H9 (cell line): ENCODE results near the gene USP3. TPM values are rescaled to one million over a fixed set of nuclear protein-coding genes. Genes with fewer than 3 reads are reported as not detected.

Experiments used
- DNase-seq: peaks from one replicate; pipeline ENCODE4 v3.0.0-alpha.2; 2017
- H2AFZ ChIP-seq: one replicate; pipeline ENCODE4 v1.6.1; 2013; ENCODE audit warnings: mild to moderate bottlenecking, low read length, control low read depth, moderate library complexity
- H2AK5ac ChIP-seq: 2 replicates; pipeline ENCODE4 v1.6.1; 2013; ENCODE audit warnings: low read length, control low read depth, mixed read lengths; ENCODE audit not compliant: insufficient read length
- H2BK120ac ChIP-seq: one replicate; pipeline ENCODE4 v1.6.1; 2013; ENCODE audit warnings: low read depth, mild to moderate bottlenecking, low read length, control low read depth, inconsistent platforms; ENCODE audit not compliant: poor library complexity, severe bottlenecking
- H2BK12ac ChIP-seq: 2 replicates; pipeline ENCODE4 v1.6.1; 2013; ENCODE audit warnings: low read length, control low read depth, mixed read lengths, low read depth; ENCODE audit not compliant: insufficient read length
- H2BK15ac ChIP-seq: 2 replicates; pipeline ENCODE4 v1.6.1; 2013; ENCODE audit warnings: low read depth, low read length, control low read depth
- H2BK20ac ChIP-seq: one replicate; pipeline ENCODE4 v1.6.1; 2013; ENCODE audit warnings: low read depth, mild to moderate bottlenecking, low read length, control low read depth, inconsistent platforms; ENCODE audit not compliant: poor library complexity, severe bottlenecking
- H2BK5ac ChIP-seq: 2 replicates; pipeline ENCODE4 v1.6.1; 2013; ENCODE audit warnings: low read length, control low read depth, mixed read lengths; ENCODE audit not compliant: insufficient read length
- H3K14ac ChIP-seq: 2 replicates; pipeline ENCODE4 v1.6.1; 2013; ENCODE audit warnings: low read length, control low read depth; ENCODE audit not compliant: insufficient read depth
- H3K18ac ChIP-seq: 2 replicates; pipeline ENCODE4 v1.6.1; 2013; ENCODE audit warnings: low read depth, mild to moderate bottlenecking, mixed read lengths, low read length, control low read depth; ENCODE audit not compliant: insufficient read length
- H3K23ac ChIP-seq: 2 replicates; pipeline ENCODE4 v1.6.1; 2013; ENCODE audit warnings: low read length, control low read depth, mixed read lengths, low read depth; ENCODE audit not compliant: insufficient read length
- H3K23me2 ChIP-seq: 2 replicates; pipeline ENCODE4 v1.6.1; 2013; ENCODE audit warnings: low read depth, mild to moderate bottlenecking, mixed read lengths, low read length, control low read depth; ENCODE audit not compliant: insufficient read length, poor library complexity, severe bottlenecking
- H3K27ac ChIP-seq: 2 replicates; pipeline ENCODE4 v1.5.1; 2013; ENCODE audit warnings: low read length, control low read depth, mixed read lengths, low read depth; ENCODE audit not compliant: insufficient read length
- H3K27me3 ChIP-seq: 2 replicates; pipeline ENCODE4 v1.6.1; 2013; ENCODE audit warnings: low read length, control low read depth, inconsistent platforms; ENCODE audit not compliant: insufficient read depth
- H3K4ac ChIP-seq: 2 replicates; pipeline ENCODE4 v1.6.1; 2013; ENCODE audit warnings: low read depth, mild to moderate bottlenecking, control low read depth, inconsistent platforms, low read length, moderate library complexity
- H3K4me1 ChIP-seq: 2 replicates; pipeline ENCODE4 v1.6.1; 2013; ENCODE audit warnings: low read length, control low read depth, inconsistent platforms; ENCODE audit not compliant: insufficient read depth
- H3K4me2 ChIP-seq: 2 replicates; pipeline ENCODE4 v1.6.1; 2013; ENCODE audit warnings: low read length, control low read depth, mixed read lengths; ENCODE audit not compliant: insufficient read length, insufficient read depth
- H3K56ac ChIP-seq: 2 replicates; pipeline ENCODE4 v1.6.1; 2013; ENCODE audit warnings: low read depth, mild to moderate bottlenecking, mixed read lengths, low read length, control low read depth; ENCODE audit not compliant: insufficient read length
- H3K79me1 ChIP-seq: 2 replicates; pipeline ENCODE4 v1.6.1; 2013; ENCODE audit warnings: low read depth, mild to moderate bottlenecking, moderate library complexity, low read length, control low read depth, inconsistent platforms; ENCODE audit not compliant: insufficient read depth, poor library complexity, severe bottlenecking
- H3K79me2 ChIP-seq: 2 replicates; pipeline ENCODE4 v1.6.1; 2013; ENCODE audit warnings: low read length, control low read depth, inconsistent platforms; ENCODE audit not compliant: insufficient read depth
- H3K9ac ChIP-seq: 2 replicates; pipeline ENCODE4 v1.6.1; 2013; ENCODE audit warnings: low read length, control low read depth, mixed read lengths; ENCODE audit not compliant: insufficient read length; ENCODE audit errors: extremely low read depth
- H3K9me3 ChIP-seq: one replicate; pipeline ENCODE4 v1.6.1; 2013; ENCODE audit warnings: low read depth, low read length, inconsistent platforms; ENCODE audit not compliant: control insufficient read depth
- H3T11ph ChIP-seq: one replicate; pipeline ENCODE4 v1.6.1; 2013; ENCODE audit warnings: mild to moderate bottlenecking, low read length, control low read depth, inconsistent platforms
- H4K20me1 ChIP-seq: one replicate; pipeline ENCODE4 v1.6.1; 2013; ENCODE audit not compliant: control insufficient read depth, insufficient read length, insufficient read depth
- H4K5ac ChIP-seq: 2 replicates; pipeline ENCODE4 v1.6.1; 2013; ENCODE audit warnings: low read depth, mild to moderate bottlenecking, mixed read lengths, low read length, control low read depth; ENCODE audit not compliant: insufficient read length
- H4K8ac ChIP-seq: replicated peaks from 2 replicates; pipeline ENCODE4 v1.6.1; 2013; ENCODE audit warnings: low read length, control low read depth, mixed read lengths, low read depth; ENCODE audit not compliant: insufficient read length
- H4K91ac ChIP-seq: 2 replicates; pipeline ENCODE4 v1.6.1; 2013; ENCODE audit warnings: low read depth, mild to moderate bottlenecking, moderate library complexity, mixed read lengths, low read length, control low read depth; ENCODE audit not compliant: insufficient read length
- H3K27ac Mint-ChIP-seq, 3 experiments: 2 replicates in 2 of 3; 3 replicates in 1 of 3; pipeline ENCODE4 v1.8.0; 2020 to 2021; ENCODE audit warnings: mixed read lengths in 3 of 3, mild to moderate bottlenecking in 1 of 3, moderate library complexity in 1 of 3
- H3K27me3 Mint-ChIP-seq: 2 replicates; pipeline ENCODE4 v1.8.0; 2021; ENCODE audit warnings: low read depth, mild to moderate bottlenecking, moderate library complexity, mixed read lengths
- H3K36me3 Mint-ChIP-seq, 3 experiments: 2 replicates in 2 of 3; 3 replicates in 1 of 3; pipeline ENCODE4 v1.8.0; 2020 to 2021; ENCODE audit warnings: low read depth in 3 of 3, mixed read lengths in 3 of 3; ENCODE audit not compliant: insufficient read depth in 1 of 3
- H3K4me1 Mint-ChIP-seq, 2 experiments: 2 replicates each; pipeline ENCODE4 v1.8.0; 2020; ENCODE audit warnings: mixed read lengths in 2 of 2
- H3K4me3 Mint-ChIP-seq, 2 experiments: 2 replicates in 1 of 2; 3 replicates in 1 of 2; pipeline ENCODE4 v1.8.0; 2020 to 2021; ENCODE audit warnings: mild to moderate bottlenecking in 2 of 2, mixed read lengths in 2 of 2, moderate library complexity in 1 of 2
- H3K9me3 Mint-ChIP-seq, 2 experiments: 2 replicates in 1 of 2; 3 replicates in 1 of 2; pipeline ENCODE4 v1.8.0; 2020; ENCODE audit warnings: mild to moderate bottlenecking in 2 of 2, mixed read lengths in 2 of 2, moderate library complexity in 1 of 2
- CTCF ChIP-seq: fragments of 200-600 bp; sonication (generic); conservative IDR thresholded peaks from 3 replicates; pipeline ENCODE4 v1.8.0; 2021; ENCODE audit warnings: antibody characterized with exemption, mild to moderate bottlenecking
- WGBS: extraction: QIAGEN DNeasy Blood & Tissue Kit; methylation state at CpG from one replicate; pipeline ENCODE4 v1.1.7; 2013; ENCODE audit warnings: missing lambda C conversion rate, low lambda C conversion rate, mixed read lengths; ENCODE audit not compliant: insufficient read length; ENCODE audit errors: extremely low coverage; 5-methylcytosine and 5-hydroxymethylcytosine counted together
- total RNA-seq: library from RNA; stranded (reverse); gene quantifications from 2 replicates; pipeline ENCODE4 v1.2.1, GENCODE V29; 2021

USP3 gene
- total RNA-seq, 1 experiment from 2014 or later = 14.2 TPM

GRCh38 chr15:63601026-63601703 lies 96.8 kb downstream of the USP3 start:
- Histone ChIP-seq H2BK120ac (no peak overlapping the region), H3K27ac (no peak overlapping the region), H3K23me2 (peaks cover 11% of the 10 kb centered on the region), H3K56ac (no peak overlapping the region), H3K23ac (no peak overlapping the region), H3K14ac (peak overlapping the region; percentile 27; the same call in 1 of the 2 replicates), H4K8ac (no peak overlapping the region), H3T11ph (no peak overlapping the region), H3K4ac (no peak overlapping the region), H2BK5ac (no peak overlapping the region), H3K9me3 (no peaks in the 10 kb centered on the region), H3K9ac (peak overlapping the region; percentile 23), H2AK5ac (no peak overlapping the region), H4K20me1 (no peaks in the 10 kb centered on the region), H4K91ac (no peak overlapping the region), H4K5ac (no peak overlapping the region), H3K27me3 (peaks cover 3% of the 10 kb centered on the region; the same call in 1 of the 2 replicates), H3K18ac (peak overlapping the region; percentile 9), H3K4me2 (peak overlapping the region; percentile 81), H2BK12ac (no peak overlapping the region), H3K79me2 (no peaks in the 10 kb centered on the region), H2AFZ (no peak overlapping the region), H3K79me1 (no peaks in the 10 kb centered on the region), H2BK20ac (no peak overlapping the region), H3K4me1 (no peaks in the 10 kb centered on the region), H2BK15ac (no peak overlapping the region)
- Mint-ChIP-seq H3K27ac (peak overlapping the region in 2 of 3 experiments; percentile 62 to 64; a peak in 2 of 7 replicates), H3K27me3 (peaks cover 36% of the 10 kb centered on the region), H3K9me3 (no peaks in the 10 kb centered on the region), H3K4me1 (peaks cover 13 to 32% of the 10 kb centered on the region in 2 experiments), H3K4me3 (peak overlapping the region; percentile 79 to 89), H3K36me3 (no peaks in the 10 kb centered on the region; a peak in 1 of 7 replicates)
- DNase-seq = no peak
- WGBS = no CpG with 5 or more reads among the region's 63 CpGs
- no peak for TF ChIP-seq CTCF
